GM12872 (cell line): ENCODE results near the gene KNOP1.

ENCODE experiments used
- CTCF ChIP-seq: IDR thresholded peaks from 3 replicates; pipeline ENCODE4 v1.5.1; 2011; ENCODE audit warnings: low read depth, mild to moderate bottlenecking, low read length, moderate library complexity; ENCODE audit not compliant: insufficient read depth

KNOP1 gene

GRCh38 chr16:19737306-19738038 is 19.4 kb upstream of the KNOP1 start:
- no peak for TF ChIP-seq CTCF

GRCh38 chr16:19735074-19735867 is 17.2 kb upstream of the KNOP1 start:
- TF ChIP-seq CTCF: no peak

- no peak for TF ChIP-seq CTCF
These were observed 15.5 kb upstream of the KNOP1 start for GRCh38 chr16:19733551-19733950.

GRCh38 chr16:19728636-19728965 is 10.6 kb upstream of the KNOP1 start:
- no peak for TF ChIP-seq CTCF

GRCh38 chr16:19722981-19723380 is 5.0 kb upstream of the KNOP1 start:
- TF ChIP-seq CTCF: no peak

- no peak for TF ChIP-seq CTCF
These were observed 4.4 kb upstream of the KNOP1 start for GRCh38 chr16:19722269-19722952.

- TF ChIP-seq CTCF: no peak
These were observed 568 bp upstream of the KNOP1 start for GRCh38 chr16:19718624-19718965.
